CD4-positive, alpha-beta T cell treated with Interleukin-1 beta for 1 hour (primary cell): Measurements from ENCODE around the gene DMWD.
A peak's percentile ranks its signal among the peaks of the same experiment; 100 is the strongest.
"Not testable (repeated sequence)": the region's sequence is repeated elsewhere in the genome, so short reads cannot be mapped to it uniquely, and the experiment has no call there.

Experiments
- DNase-seq, 2 donors: peaks; one replicate each; pipeline ENCODE4 v3.0.0-alpha.2; 2020 to 2022

The DMWD gene

DNA sequence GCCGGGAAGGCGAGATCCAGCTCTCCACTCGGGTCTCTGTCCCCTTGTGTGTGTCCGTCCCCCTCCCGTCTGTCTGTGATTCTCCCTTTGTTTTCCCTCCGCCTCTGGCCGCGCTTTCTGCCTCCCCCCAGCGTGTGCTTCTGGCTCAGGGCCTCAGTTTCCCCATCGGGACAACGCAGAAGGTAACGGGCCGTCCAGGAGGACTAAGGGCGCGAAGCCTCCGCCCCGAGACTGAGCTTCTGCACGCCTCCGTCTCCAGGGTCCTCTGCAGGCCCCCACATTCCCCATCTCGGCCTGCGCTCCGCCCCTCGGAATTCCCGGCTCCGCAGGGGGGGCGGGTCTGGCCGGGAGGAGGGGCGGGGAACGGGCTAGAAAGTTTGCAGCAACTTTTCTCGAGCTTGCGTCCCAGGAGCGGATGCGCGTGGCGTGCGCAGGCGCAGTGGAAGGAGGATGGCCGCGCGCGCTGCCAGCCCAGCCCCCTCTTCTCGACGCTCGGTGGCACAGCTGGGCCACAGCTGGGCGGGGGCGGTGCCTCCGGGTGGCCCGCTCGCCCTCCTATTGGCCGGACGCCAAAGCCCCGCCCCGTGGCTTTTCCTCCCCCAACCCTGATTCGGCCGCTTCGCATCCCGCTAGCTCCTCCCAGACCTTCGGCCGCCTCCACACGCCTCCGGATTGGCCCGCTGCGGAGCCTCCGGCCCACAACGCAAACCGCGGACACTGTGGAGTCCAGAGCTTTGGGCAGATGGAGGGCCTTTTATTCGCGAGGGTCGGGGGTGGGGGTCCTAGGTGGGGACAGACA lies 23.5 kb downstream of the DMWD start, which contains the start of gene SIX5:
TSS of gene SIX5 (minus strand) at position 269 of the 799 bp plus-strand sequence. CDS start 408 bp downstream, outside the sequence.
- peak; percentile 96 for DNase-seq

DNA sequence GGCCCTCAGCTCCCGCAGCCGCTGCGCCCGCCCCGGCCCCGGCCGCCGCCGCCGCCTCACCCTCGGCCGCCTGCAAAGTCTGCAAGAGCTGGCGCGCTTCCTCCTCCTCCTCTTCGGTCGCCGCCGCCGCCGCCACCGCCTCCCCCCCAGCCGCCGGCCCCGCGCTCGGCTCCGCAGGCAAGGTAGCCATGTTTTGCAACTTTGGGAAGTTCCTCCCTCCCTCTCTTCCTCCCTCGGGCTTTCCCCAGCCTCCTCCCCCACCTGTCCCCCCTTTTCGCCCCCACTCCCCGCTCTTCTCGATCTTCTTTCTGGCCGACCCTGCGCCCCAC lies 24.0 kb downstream of the DMWD start:
- peak; percentile 42 to 47 for DNase-seq

DNA sequence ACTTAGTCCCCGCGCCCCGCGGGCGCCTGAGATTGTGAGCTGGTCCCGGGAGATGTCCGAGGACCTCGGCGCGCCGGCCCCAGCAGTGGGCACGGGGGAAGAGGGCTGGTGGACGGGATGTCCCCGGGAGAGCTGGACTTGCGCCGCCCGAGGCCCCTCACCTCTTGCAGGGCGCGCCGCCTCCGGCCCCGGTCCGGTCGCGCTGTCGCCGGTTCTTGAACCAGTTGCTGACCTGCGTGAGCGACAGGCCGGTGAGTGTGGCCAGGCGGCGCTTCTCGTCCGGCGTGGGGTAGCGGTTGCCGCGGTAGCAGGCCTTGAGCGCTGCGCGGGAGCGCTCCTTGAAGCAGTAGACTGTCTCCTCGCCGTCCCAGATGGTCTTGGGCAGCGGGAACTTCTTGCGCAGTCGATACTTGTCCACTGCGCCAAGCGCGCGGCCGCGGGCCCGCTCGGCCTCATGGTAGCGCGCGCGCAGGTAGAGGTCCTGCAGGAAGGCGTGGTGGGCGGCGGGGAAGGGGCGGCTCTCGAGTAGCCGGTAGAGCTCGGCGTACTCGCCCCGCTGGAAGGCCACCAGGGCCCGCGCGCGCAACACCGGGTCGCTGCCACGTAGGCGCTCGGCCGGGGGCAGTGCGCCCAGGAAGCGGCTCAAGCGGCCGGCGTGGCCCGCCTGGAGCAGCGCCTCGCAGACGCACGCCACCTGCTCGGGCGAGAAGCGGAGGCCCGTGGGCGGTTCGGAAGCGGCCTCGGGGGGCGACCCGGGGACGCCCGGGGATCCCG lies 24.6 kb downstream of the DMWD start:
- no peak for DNase-seq

GRCh38 chr19:45767410-45767880 lies 25.2 kb downstream of the DMWD start:
- DNase-seq = no peak

- no peak for DNase-seq
These were observed 25.7 kb downstream of the DMWD start for GRCh38 chr19:45766869-45767346.

DNA sequence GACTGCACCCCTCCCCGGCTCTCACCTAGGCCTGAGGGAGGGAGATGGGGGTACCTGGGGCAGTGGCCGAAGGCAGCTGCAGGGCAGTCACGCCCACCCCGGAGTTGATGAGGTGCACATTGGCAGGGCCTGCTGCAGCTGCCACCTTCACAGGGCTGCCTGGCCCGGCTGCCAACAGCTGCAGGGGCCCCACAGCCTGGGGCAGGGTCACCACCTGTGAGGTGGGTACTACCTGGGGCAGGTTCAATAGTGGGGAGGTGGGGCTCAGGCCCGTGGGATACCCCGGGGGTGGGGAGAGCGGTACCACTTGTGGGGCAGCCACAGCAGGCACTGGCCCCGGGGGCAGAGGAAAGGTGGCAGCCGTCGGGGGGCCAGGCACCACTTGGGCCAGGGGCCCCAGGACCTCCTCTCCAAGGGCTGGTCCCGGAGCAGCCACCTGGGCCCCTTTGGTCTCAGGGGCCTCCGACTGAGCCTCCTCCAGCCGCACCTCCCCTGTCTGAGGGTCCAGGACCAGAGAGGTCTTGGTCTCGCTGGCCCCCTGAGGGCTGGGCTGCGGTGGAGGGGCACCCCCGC lies 26.3 kb downstream of the DMWD start:
- DNase-seq = no peak

- no peak for DNase-seq
These were observed 26.8 kb downstream of the DMWD start for GRCh38 chr19:45765702-45766295.

- no peak for DNase-seq
These were observed 27.5 kb downstream of the DMWD start for GRCh38 chr19:45764945-45765701.

DNA sequence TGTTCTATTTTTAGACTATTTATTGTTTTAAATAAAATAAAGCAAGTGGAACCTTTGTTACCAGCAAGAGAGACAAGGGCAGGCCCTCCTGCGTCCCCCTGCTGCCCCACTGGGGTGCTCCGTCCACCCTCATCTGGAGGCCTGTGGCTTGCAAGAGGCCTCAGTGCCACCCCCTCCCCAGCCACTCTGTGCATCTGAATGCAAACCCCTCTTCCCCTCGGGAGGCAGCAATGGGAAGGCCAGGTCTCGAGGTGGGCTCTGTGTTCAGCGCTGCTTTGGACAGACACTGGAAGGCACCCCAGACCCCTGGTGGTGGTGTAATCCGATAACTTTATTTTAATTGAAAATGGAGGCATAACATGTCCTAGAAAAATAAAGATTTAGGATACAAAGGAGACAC lies 28.2 kb downstream of the DMWD start:
- DNase-seq = no peak

GRCh38 chr19:45763691-45764294 lies 28.9 kb downstream of the DMWD start:
- no peak for DNase-seq

DNA sequence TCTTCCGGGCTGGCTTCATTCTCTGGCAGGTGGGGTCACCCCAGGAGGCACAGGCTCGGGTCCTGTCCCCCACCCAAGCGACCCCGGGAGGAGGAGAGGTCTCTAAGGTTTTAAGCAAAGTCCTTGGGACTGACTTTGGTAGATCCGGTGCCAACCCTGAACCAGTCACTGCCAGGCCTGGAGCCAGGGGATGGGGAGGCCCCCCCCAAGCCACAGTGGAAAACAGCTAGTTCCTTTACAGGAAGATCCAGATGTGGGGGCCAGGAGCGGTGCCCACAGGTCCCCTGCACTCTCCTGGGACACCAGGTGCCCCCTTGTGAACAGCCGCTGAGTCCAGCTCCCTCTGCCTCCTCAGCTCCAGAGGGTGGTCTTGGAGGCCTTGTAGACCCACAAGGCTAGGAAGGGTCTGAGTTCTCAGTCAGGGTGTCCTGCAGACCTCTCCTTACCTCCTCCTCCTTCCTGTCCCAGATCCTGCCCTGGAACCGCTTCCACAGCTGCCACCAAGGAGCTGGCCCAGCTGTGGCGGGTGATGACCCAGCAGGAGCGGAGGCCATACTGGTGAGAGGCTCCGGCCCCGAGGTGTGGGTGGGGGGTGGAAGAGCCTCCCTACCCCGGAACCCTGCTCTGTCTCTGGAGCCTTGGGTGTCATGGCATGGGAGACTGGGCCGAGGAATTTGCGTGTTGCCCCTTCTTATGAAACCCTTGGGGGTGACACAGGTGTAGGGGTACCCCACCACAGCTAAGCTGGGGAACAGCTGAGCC lies 29.6 kb downstream of the DMWD start:
- no peak for DNase-seq

- DNase-seq = no peak
These were observed 30.9 kb downstream of the DMWD start for GRCh38 chr19:45761714-45762113.

DNA sequence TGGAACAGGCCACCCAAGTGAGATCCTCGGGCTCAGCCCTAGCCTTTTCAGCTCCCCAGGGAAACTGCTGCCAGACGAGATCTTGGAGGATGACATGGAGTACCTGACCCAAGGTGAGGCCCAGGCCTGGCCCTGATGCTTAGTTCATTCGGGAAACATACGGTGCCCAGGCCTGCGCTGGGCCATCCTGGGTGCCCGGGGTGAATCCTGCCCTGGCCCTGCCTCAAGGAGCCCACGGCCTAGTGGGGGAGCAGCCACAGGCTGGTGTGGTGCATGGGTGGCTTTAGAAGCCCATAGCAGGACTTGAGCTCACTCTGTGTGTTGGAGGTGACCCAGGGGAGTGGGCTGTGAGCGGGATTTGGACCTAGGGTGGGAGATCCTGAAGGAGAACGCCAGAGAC lies 33.7 kb downstream of the DMWD start:
- DNase-seq = no peak

DNA sequence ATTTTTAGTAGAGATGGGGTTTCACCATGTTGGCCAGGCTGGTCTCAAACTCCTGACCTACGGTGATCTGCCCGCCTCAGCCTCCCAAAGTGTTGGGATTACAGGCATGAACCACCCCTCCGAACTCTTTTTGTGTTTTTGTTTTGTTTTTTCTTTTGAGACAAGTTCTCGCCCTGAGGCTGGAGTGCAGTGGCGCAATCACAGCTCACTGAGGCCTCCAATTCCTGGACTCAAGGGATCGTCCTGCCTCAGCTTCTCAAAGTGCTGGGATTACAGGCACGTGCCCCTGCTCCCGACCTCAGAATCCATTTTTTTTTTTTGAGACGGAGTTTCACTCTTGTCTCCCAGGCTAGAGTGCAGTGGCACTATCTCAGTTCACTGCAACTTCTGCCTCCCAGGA lies 35.0 kb downstream of the DMWD start:
- no peak for DNase-seq

DNA sequence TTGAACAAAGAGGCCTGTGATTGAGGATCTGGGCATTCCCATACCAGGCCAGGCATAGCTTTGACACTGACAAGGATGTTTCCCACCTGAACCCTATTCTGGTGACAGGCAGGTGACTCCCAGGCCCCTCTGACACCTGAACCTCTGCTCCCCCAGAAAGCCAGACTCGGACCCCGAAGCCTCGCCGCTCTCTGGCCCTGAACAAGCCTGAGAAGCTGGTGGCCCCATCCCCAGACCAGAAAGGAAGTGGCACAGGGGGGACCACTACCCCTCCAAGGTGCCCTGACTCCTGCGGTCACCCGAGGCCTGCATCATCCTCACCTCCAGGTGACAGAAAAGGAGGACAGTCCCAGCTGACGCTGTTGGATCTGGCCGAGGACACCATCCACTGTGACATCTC lies 38.3 kb downstream of the DMWD start:
- DNase-seq = no peak

DNA sequence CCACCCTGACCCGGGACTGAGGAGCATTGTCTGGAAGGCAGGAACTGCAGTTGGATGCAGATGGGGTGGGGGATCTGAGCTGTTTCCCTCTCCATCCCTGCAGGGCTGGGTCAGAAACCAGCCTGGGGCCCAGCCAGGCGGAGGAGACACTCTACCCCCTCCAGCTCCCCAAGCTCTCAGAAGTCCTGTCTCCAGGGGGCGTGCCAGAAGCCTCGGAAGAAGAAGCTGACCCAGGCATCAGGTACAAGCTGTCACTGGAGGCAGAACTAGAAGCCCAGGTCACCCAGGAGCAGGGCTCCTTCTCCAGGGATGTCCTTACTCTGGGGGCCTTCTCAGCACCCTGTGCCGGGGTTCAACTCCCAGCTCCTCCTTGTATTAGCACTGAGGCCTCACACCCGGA lies 39.1 kb downstream of the DMWD start:
- DNase-seq = no peak

- no peak for DNase-seq
These were observed 40.0 kb downstream of the DMWD start for GRCh38 chr19:45752639-45753038.

DNA sequence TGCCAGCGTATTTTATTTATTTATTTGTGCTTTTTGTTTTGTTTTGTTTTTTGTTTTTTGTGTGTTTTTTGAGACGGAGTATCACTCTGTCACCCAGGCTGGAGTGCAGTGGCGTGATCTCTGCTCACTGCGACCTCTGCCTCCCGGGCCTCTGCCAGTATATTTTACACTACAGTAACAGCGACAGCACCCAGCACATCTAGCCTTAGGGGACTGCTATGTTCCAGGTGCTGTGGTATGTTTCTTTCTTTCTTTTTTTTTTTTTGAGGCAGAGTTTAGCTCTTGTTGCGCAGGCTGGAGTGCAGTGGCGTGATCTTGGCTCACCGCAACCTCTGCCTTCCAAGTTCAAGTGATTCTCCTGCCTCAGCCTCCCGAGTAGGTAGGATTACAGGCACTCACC lies 41.2 kb downstream of the DMWD start:
- not testable (repeated sequence) for DNase-seq

GRCh38 chr19:45747513-45747912 lies 45.1 kb downstream of the DMWD start:
- DNase-seq = no peak

DNA sequence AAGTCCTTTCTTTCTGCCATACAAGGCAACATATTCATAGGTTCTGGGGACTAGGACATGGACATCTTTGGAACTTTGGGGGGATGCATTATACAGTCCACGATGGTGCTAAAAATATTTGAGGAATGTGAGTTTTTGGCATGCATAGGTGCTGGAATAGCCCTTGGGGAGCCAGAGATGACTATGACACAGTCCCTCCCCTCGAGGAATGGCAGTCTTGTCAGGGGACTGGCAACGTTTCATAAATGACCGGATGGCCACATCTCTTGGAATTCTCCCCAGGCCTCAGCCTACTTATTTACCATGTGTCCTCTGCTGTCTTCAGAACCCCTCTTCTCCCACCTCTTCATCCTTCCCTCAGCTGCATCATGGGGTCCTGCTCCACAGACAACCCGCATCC lies 45.8 kb downstream of the DMWD start:
- DNase-seq = no peak

DNA sequence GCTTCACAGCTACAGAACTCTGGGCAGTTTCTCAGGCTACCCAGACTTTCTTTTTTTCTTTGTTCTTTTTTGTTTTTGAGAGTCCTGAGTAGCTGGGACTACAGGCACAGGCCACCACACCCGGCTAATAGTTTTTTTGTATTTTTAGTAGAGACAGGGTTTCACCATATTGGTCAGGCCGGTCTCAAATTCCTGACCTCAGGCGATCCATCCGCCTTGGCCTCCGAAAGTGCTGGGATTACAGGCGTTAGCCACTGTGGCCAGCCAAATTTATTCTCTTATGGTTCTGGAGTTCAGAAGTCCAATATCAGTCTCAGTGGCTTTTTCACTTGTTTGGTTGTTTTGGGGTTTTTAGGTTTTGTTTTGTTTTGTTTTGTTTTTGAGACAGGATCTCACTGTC lies 47.0 kb downstream of the DMWD start:
- DNase-seq = no peak
